ENCODE data around the gene C1orf226.

DNA sequence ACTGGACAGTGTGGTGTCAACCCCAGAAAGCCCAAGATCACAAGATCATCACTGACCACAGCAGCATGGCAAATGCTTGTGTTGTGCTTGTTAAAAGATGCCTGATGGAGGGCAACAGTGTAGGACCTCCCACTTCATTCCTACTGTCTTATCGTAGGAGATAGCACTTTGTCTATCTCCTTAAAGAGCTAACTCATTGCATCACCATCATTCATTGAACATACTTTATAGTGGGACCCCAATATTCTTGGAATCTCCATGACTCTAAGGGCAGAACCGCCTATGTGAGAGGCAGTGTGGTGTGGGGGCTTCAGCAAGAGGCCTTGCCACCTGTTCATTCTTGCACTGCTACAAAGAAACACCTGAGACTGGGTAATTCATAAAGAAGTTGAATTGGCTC, 35.4 kb downstream of the C1orf226 start:
- no peak for TF ChIP-seq POLR2A (IDR thresholded peaks at IDR 0.05)
- TF ChIP-seq, protein P1, sequence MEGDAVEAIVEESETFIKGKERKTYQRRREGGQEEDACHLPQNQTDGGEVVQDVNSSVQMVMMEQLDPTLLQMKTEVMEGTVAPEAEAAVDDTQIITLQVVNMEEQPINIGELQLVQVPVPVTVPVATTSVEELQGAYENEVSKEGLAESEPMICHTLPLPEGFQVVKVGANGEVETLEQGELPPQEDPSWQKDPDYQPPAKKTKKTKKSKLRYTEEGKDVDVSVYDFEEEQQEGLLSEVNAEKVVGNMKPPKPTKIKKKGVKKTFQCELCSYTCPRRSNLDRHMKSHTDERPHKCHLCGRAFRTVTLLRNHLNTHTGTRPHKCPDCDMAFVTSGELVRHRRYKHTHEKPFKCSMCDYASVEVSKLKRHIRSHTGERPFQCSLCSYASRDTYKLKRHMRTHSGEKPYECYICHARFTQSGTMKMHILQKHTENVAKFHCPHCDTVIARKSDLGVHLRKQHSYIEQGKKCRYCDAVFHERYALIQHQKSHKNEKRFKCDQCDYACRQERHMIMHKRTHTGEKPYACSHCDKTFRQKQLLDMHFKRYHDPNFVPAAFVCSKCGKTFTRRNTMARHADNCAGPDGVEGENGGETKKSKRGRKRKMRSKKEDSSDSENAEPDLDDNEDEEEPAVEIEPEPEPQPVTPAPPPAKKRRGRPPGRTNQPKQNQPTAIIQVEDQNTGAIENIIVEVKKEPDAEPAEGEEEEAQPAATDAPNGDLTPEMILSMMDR (IDR thresholded peaks at IDR 0.05) = no peak

Measured in thyroid gland (tissue), 4 donors.